Liver (tissue), 9 donors: Measurements from ENCODE around the gene INPP5J. TPM values are rescaled to one million over a fixed set of nuclear protein-coding genes. Genes with fewer than 3 reads are reported as not detected.

Experiments used
- DNase-seq: peaks from one replicate; pipeline ENCODE4 v3.0.0-alpha.2; 2017; ENCODE audit warnings: low spot score
- H3K27ac ChIP-seq, 2 donors: one replicate each; pipeline ENCODE4 v1.7.0; 2013; ENCODE audit warnings: inconsistent platforms in 2 of 2, low read length in 2 of 2, control low read depth in 1 of 2, low read depth in 1 of 2, mild to moderate bottlenecking in 1 of 2
- H3K27me3 ChIP-seq, 4 donors: one replicate each; pipeline versions ENCODE4 v1.6.1 to v1.7.0; 2013; ENCODE audit warnings: low read length in 3 of 4, inconsistent platforms in 1 of 4, mild to moderate bottlenecking in 1 of 4, moderate library complexity in 1 of 4; ENCODE audit not compliant: control insufficient read depth in 4 of 4, insufficient read depth in 4 of 4
- H3K36me3 ChIP-seq, 4 donors: one replicate each; pipeline versions ENCODE4 v1.6.1 to v1.7.0; 2013; ENCODE audit warnings: low read length in 3 of 4, mild to moderate bottlenecking in 3 of 4, low read depth in 1 of 4, moderate library complexity in 1 of 4; ENCODE audit not compliant: control insufficient read depth in 4 of 4, insufficient read depth in 3 of 4
- H3K4me1 ChIP-seq, 4 donors: one replicate each; pipeline versions ENCODE4 v1.6.1 to v1.7.0; 2013; ENCODE audit warnings: low read length in 3 of 4, mild to moderate bottlenecking in 3 of 4, moderate library complexity in 1 of 4; ENCODE audit not compliant: control insufficient read depth in 4 of 4, insufficient read depth in 4 of 4
- H3K4me3 ChIP-seq, 3 donors: one replicate each; pipeline versions ENCODE4 v1.6.1 to v1.7.0; 2013; ENCODE audit warnings: low read length in 3 of 3, control low read depth in 1 of 3, low read depth in 1 of 3, mild to moderate bottlenecking in 1 of 3
- H3K9ac ChIP-seq, 2 donors: one replicate each; pipeline ENCODE4 v1.7.0; 2013; ENCODE audit warnings: low read length in 2 of 2, mild to moderate bottlenecking in 2 of 2, moderate library complexity in 2 of 2, control low read depth in 1 of 2, low read depth in 1 of 2
- H3K9me3 ChIP-seq, 4 donors: one replicate each; pipeline versions ENCODE4 v1.6.1 to v1.7.0; 2013; ENCODE audit warnings: low read length in 3 of 4; ENCODE audit not compliant: control insufficient read depth in 4 of 4
- ATF3 ChIP-seq: IDR thresholded peaks from 2 replicates; pipeline ENCODE4 v1.6.1; 2016; ENCODE audit warnings: antibody characterized with exemption
- CTCF ChIP-seq: fragments of 150-350 bp; IDR thresholded peaks from 2 replicates; pipeline ENCODE4 v1.5.1; 2017; ENCODE audit warnings: improper control_type of control experiment, low read depth, low read length; ENCODE audit not compliant: missing input control
- EGR1 ChIP-seq, 2 donors: IDR thresholded peaks; 2 replicates each; pipeline ENCODE4 v1.6.1; 2016 to 2018; ENCODE audit warnings: antibody characterized with exemption in 2 of 2, low read depth in 2 of 2
- FOXA1 ChIP-seq: IDR thresholded peaks from 2 replicates; pipeline ENCODE4 v1.6.1; 2016; ENCODE audit warnings: antibody characterized with exemption
- FOXA2 ChIP-seq: IDR thresholded peaks from 2 replicates; pipeline ENCODE4 v1.6.1; 2016; ENCODE audit warnings: antibody characterized with exemption
- GABPA ChIP-seq, 2 donors: IDR thresholded peaks in 1 of 2; conservative IDR thresholded peaks in 1 of 2; 2 replicates each; pipeline ENCODE4 v1.6.1; 2016; ENCODE audit warnings: antibody characterized with exemption in 2 of 2, mild to moderate bottlenecking in 1 of 2, moderate library complexity in 1 of 2
- HNF4A ChIP-seq, 2 donors: conservative IDR thresholded peaks; 2 replicates each; pipeline ENCODE4 v1.6.1; 2016; ENCODE audit warnings: antibody characterized with exemption in 2 of 2, mild to moderate bottlenecking in 2 of 2
- HNF4G ChIP-seq: IDR thresholded peaks from 2 replicates; pipeline ENCODE4 v1.6.1; 2016; ENCODE audit warnings: antibody characterized with exemption
- JUND ChIP-seq, 2 donors: IDR thresholded peaks; 2 replicates each; pipeline ENCODE4 v1.6.1; 2016; ENCODE audit warnings: antibody characterized with exemption in 2 of 2
- MAX ChIP-seq: IDR thresholded peaks from 2 replicates; pipeline ENCODE4 v1.6.1; 2016; ENCODE audit warnings: antibody characterized with exemption
- NR2F2 ChIP-seq: IDR thresholded peaks from 2 replicates; pipeline ENCODE4 v1.6.1; 2016; ENCODE audit warnings: antibody characterized with exemption
- RAD21 ChIP-seq, 2 donors: IDR thresholded peaks; 2 replicates each; pipeline ENCODE4 v1.6.1; 2016; ENCODE audit warnings: antibody characterized with exemption in 2 of 2, mild to moderate bottlenecking in 2 of 2
- REST ChIP-seq: IDR thresholded peaks from 2 replicates; pipeline ENCODE4 v1.6.1; 2016; ENCODE audit warnings: antibody characterized with exemption, mild to moderate bottlenecking
- RXRA ChIP-seq, 2 donors: IDR thresholded peaks; 2 replicates each; pipeline ENCODE4 v1.6.1; 2017 to 2018; ENCODE audit warnings: antibody characterized with exemption in 2 of 2, mild to moderate bottlenecking in 1 of 2
- SP1 ChIP-seq: IDR thresholded peaks from 2 replicates; pipeline ENCODE4 v1.6.1; 2018; ENCODE audit warnings: antibody characterized with exemption, mild to moderate bottlenecking
- TAF1 ChIP-seq: conservative IDR thresholded peaks from 2 replicates; pipeline ENCODE4 v1.6.1; 2016; ENCODE audit warnings: antibody characterized with exemption, mild to moderate bottlenecking
- YY1 ChIP-seq: IDR thresholded peaks from 2 replicates; pipeline ENCODE4 v1.6.1; 2016; ENCODE audit warnings: antibody characterized with exemption, mild to moderate bottlenecking
- ZBTB33 ChIP-seq: IDR thresholded peaks from 2 replicates; pipeline ENCODE4 v1.6.1; 2016; ENCODE audit warnings: antibody characterized with exemption
- WGBS: extraction: QIAGEN DNeasy Blood & Tissue Kit; methylation state at CpG from one replicate; pipeline ENCODE4 v1.1.7; 2013; 5-methylcytosine and 5-hydroxymethylcytosine counted together
- polyA plus RNA-seq, 2 donors: library from polyadenylated mRNA; stranded (reverse) in 1 of 2; unstranded in 1 of 2; fragments of 200-250 nt in 1 of 2; fragments of >200 nt in 1 of 2; fragmentation: Nextera tagmentation in 1 of 2; extraction: Ambion mirVana in 1 of 2; gene quantifications; one replicate each; pipeline versions ENCODE4 v1.2.1 to v1.2.3, GENCODE V29; 2013 to 2015
- total RNA-seq, 2 donors: library from RNA; depleted of rRNA; stranded (reverse); fragments of >200 nt; gene quantifications; one replicate each; pipeline ENCODE4 v1.2.3, GENCODE V29; 2014
- donor health status: healthy.
- donor health status: healthy.
- donor health status: healthy.
- donor health status: healthy.
- donor health status: healthy.

The INPP5J gene
- total and polyA plus RNA-seq, 4 donors, result 0.06 to 0.17 (median 0.11) TPM

- Histone ChIP-seq H3K36me3 (no peaks in the 10 kb centered on the region), H3K27me3 (no peaks in the 10 kb centered on the region), H3K9me3 (peaks cover 0 to 7% (median 2%) of the 10 kb centered on the region in 4 donors), H3K27ac (no peak overlapping the region), H3K9ac (no peak overlapping the region), H3K4me3 (no peak overlapping the region), H3K4me1 (no peaks in the 10 kb centered on the region)
- TF ChIP-seq HNF4A (conservative IDR thresholded peaks at IDR 0.05), result no peak
- TF ChIP-seq JUND (IDR thresholded peaks at IDR 0.05), result no peak
- TF ChIP-seq ZBTB33, result no peak
- TF ChIP-seq FOXA1, result no peak
- TF ChIP-seq NR2F2, result no peak
- no peak for TF ChIP-seq HNF4G
- TF ChIP-seq CTCF, result no peak
- no peak for TF ChIP-seq RAD21 (IDR thresholded peaks at IDR 0.05)
- no peak for TF ChIP-seq RXRA (IDR thresholded peaks at IDR 0.05)
- no peak for TF ChIP-seq ATF3
- no peak for TF ChIP-seq MAX
- TF ChIP-seq SP1, result no peak
- TF ChIP-seq YY1, result no peak
- 75% methylated on average over 3 of the region's 3 CpGs for WGBS
- DNase-seq, result no peak
Measured at GRCh38 chr22:31143038-31143437, 20.3 kb downstream of the INPP5J start.

- DNase-seq, result no peak
- H3K36me3 ChIP-seq, result no peaks in the 10 kb centered on the region
- no peak overlapping the region for H3K4me3 ChIP-seq
- TF ChIP-seq RXRA (IDR thresholded peaks at IDR 0.05), result no peak
- no peak for TF ChIP-seq SP1
- TF ChIP-seq MAX, result no peak
- TF ChIP-seq CTCF, result no peak
- no peak for TF ChIP-seq RAD21 (IDR thresholded peaks at IDR 0.05)
- no peak for TF ChIP-seq HNF4G
- no peak for TF ChIP-seq FOXA2
- no peak for TF ChIP-seq YY1
- TF ChIP-seq ATF3, result no peak
- no peak for TF ChIP-seq REST
- no peak for TF ChIP-seq JUND (IDR thresholded peaks at IDR 0.05)
- TF ChIP-seq FOXA1, result no peak
- no peak for TF ChIP-seq TAF1
- TF ChIP-seq ZBTB33, result no peak
- TF ChIP-seq GABPA (IDR thresholded peaks at IDR 0.05 in 1 of 2, conservative IDR thresholded peaks at IDR 0.05 in 1 of 2), result no peak
- TF ChIP-seq EGR1 (IDR thresholded peaks at IDR 0.05; ENCODE audit: low read depth in 2 of 2), result no peak
- no peak for TF ChIP-seq NR2F2
- no peak for TF ChIP-seq HNF4A (conservative IDR thresholded peaks at IDR 0.05)
- peaks cover 0 to 7% (median 2%) of the 10 kb centered on the region in 4 donors for H3K9me3 ChIP-seq
- no peaks in the 10 kb centered on the region for H3K4me1 ChIP-seq
- H3K9ac ChIP-seq, result no peak overlapping the region
- no peak overlapping the region for H3K27ac ChIP-seq
- 83% methylated on average over 3 of the region's 3 CpGs for WGBS
- no peaks in the 10 kb centered on the region for H3K27me3 ChIP-seq
Measured at GRCh38 chr22:31143537-31143936, 20.8 kb downstream of the INPP5J start.
